AG09309 (cell line): ENCODE data around the gene FHL2.

Experiments
- DNase-seq: peaks from one replicate; pipeline ENCODE4 v3.0.0-alpha.2; 2010; ENCODE audit warnings: low read depth
- H3K4me3 ChIP-seq: 2 replicates; pipeline ENCODE4 v1.5.1; 2011; ENCODE audit warnings: mild to moderate bottlenecking, low read depth, low read length, moderate library complexity; ENCODE audit not compliant: control insufficient read depth
- TF ChIP-seq, protein P1 (sequence below): IDR thresholded peaks from 2 replicates; pipeline ENCODE4 v1.5.1; 2011; ENCODE audit warnings: mild to moderate bottlenecking, low read depth, low read length, inconsistent platforms; ENCODE audit not compliant: insufficient read depth, control insufficient read depth; ENCODE audit errors: missing control alignments

The FHL2 gene

DNA sequence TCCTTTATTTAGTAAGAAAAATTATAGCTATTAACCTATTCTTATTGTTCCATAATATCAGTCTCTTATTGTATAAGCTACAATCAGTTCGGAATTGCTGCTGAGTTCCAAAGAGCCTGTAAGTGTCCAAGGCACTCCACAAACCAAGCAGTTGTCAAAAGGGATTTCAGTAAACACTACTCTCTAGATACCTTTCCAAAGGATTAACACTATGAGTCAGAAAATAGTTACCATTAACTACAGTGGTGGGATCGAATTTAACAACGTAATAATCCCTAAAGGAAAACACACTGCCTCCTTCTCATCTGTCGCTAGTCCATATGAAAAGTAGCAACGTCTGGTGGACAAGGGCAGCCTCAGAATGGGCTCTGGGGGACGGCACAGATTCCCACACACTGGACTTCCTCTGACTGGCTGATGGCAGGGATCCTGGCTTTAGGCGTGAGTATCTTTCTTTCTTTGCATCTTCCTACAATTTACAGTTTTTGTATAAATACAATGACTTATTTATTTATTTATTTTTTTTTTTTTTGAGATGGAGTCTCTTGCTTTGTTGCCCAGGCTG, 78.1 kb downstream of the FHL2 start:
- DNase-seq = no peak
- no peak overlapping the region for H3K4me3 ChIP-seq
- TF ChIP-seq, protein P1, sequence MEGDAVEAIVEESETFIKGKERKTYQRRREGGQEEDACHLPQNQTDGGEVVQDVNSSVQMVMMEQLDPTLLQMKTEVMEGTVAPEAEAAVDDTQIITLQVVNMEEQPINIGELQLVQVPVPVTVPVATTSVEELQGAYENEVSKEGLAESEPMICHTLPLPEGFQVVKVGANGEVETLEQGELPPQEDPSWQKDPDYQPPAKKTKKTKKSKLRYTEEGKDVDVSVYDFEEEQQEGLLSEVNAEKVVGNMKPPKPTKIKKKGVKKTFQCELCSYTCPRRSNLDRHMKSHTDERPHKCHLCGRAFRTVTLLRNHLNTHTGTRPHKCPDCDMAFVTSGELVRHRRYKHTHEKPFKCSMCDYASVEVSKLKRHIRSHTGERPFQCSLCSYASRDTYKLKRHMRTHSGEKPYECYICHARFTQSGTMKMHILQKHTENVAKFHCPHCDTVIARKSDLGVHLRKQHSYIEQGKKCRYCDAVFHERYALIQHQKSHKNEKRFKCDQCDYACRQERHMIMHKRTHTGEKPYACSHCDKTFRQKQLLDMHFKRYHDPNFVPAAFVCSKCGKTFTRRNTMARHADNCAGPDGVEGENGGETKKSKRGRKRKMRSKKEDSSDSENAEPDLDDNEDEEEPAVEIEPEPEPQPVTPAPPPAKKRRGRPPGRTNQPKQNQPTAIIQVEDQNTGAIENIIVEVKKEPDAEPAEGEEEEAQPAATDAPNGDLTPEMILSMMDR = no peak

DNA sequence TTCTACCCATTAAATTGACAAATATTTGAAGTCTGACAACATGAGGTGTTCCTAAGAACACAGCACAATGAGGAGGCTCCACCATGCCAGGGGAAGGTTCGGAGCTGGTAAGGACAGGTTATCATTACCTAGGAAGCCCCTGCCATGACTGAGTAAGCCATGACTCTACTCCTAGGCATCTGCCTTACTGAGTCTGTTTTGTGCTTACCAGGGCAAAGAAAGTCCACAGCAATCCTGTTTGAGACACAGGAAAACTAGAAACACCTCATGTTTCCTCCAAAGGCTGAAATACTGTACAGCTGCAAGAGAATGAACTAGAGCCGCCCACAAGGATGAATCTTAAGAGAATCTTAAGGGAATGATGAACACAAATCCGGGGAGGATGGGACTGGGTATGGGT, 80.9 kb downstream of the FHL2 start:
- no peak overlapping the region for H3K4me3 ChIP-seq
- no peak for DNase-seq
- TF ChIP-seq, protein P1 = no peak

- H3K4me3 ChIP-seq = no peak overlapping the region
- DNase-seq = no peak
- TF ChIP-seq, protein P1 = no peak
Observed at GRCh38 chr2:105315314-105315713, 83.5 kb downstream of the FHL2 start.

DNA sequence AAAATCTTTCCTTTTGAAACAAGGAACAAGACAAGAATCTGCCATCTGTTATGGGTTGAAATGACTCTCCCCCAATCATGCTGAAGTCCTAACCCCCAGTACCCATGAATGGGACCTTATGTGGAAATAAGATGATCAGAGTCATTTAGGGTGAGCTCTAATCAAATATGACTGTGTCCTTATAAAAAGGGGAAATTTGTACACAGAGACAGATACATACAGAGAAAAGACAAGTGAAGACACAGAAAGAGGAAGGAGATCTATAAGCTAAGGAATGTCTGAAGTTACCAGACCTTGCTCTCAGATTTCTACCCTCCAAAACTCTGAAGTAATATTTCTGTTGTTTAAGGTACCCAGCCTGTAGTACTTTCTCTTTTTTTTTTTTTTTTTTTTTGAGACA, 85.0 kb downstream of the FHL2 start:
- TF ChIP-seq, protein P1 = no peak
- DNase-seq = no peak
- H3K4me3 ChIP-seq = no peak overlapping the region
